Astrocyte of the hippocampus (primary cell): ENCODE results near the gene RASA3.

Experiments used
- DNase-seq: peaks from one replicate; pipeline ENCODE4 v3.0.0; 2011; ENCODE audit warnings: low read depth, low spot score

RASA3 gene

DNA sequence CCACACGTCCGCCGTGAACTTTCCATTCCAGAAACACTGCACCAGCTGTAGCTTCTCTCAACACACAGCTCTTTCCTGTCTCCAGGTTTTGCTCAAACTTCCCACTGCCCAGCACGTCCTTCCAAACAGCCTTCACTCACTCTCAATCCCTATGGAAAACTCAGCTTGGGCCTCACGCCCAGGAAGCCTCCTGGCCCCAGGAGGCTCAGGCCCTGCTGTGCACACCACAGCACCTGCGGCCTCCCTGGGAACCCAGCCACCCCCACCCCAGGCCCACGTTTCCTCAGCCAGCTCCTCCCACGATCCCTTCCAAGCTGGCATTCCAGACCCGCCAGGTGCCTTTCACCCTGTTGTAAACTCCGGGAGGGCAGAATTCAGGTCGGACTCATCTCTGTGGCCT, 193.7 kb downstream of the RASA3 start:
- DNase-seq = no peak

DNA sequence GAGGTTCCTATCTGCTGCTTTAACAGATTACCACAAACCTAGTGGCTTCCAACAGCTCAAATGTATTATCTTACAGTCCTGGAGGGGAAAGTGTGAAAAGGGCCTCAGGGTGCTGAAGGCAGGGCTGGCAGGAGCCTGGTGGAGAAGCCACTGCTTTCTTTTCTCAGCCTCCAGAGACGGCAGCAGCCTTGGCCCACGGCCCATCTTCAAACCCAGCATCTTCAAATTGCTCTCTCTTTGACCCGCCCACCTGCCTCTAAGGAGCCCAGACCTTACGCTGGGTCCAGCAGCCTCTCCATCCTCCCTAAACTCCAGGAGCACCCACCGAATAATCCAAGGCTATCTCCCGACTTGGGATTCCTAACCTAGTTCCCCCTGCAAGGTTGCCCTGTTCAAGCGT, 194.2 kb downstream of the RASA3 start:
- DNase-seq = peak; percentile 33

DNA sequence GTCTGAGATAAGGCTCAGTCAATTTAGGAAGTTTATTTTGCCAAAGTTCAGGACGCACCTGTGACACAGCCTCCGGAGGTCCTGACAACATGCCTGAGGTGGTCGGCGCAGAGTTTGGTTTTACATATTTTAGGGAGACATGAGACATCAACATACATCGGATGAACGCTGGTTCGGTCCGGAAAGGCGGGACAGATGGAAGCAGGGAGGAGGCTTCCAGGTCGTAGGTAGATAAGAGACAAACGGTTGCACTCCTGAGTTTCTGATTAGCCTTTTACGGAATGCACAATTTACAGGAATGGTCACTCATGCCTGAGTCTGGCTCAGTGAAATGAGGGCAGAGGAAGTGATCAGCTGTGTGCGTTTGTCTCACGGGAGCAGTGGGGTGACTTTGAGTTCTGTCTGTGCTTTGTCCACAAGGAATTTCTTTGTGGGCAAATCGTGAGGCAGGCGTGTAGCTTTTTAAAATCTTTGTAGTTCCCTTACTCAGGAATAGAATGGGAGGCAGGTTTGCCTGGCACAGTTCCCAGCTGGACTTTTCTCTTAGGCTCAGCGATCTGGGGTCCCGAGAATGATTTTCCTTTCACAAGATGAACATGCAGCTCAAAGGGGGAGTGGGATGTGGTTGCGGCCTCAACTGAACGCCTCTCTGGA, 194.8 kb downstream of the RASA3 start:
- DNase-seq = peak; percentile 56

DNA sequence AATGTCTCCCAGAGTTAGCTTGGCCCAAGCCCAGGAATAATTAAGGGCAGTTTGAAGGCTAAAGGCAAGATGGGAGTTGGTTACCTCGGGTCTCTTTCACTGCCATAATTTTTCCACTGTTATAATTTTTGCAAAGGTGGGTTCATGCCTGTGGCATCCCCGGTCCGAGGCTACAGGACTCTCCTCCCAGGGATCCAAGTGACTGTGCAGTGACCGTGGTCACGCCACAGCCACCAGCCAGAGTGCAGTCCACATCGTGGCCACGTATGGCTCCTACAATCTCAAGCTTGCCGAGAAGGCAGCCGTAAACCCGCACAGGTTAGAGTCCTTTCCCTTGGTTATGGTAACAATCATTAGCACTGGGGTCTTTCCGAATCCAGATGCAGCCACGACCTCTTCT, 195.3 kb downstream of the RASA3 start:
- DNase-seq = no peak

DNA sequence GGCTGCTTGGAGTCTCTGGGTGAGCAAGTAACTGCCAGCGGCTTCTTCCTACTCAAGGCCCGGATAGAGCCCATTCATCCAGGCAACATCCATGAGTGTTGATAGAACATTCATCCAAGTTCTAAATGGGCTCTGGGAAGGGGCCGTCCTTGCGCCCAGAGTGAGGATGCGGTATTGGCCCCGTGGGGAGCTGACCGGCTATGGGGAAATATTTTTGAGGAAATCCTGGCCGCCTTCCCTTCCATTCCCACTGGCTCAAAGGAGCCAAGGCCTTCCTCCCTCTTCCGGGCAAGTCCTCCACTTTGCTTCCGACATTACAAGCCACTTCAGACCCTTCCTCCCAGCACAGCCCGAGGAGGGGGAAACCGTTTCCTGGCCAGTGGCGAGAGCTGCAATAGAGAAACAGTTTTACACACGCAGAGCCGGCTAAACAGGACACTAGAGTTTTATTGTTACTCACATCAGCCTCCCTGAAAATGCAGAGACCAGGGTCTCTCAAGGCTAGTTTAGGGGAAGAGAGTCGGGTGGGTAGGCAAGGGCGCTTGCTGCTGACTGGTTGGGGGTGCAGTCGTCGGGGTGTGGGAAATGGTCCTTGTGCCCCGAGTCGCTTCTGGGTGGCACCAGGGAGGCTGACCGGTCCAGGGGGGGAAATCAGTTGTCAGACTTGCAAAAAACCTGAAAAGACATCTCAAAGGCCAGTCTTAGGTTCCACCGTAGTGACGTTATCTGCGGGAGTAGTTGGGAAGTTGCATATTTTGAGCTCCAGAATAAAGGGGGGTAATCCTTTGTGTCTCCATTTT, 196.1 kb downstream of the RASA3 start:
- DNase-seq = no peak

DNA sequence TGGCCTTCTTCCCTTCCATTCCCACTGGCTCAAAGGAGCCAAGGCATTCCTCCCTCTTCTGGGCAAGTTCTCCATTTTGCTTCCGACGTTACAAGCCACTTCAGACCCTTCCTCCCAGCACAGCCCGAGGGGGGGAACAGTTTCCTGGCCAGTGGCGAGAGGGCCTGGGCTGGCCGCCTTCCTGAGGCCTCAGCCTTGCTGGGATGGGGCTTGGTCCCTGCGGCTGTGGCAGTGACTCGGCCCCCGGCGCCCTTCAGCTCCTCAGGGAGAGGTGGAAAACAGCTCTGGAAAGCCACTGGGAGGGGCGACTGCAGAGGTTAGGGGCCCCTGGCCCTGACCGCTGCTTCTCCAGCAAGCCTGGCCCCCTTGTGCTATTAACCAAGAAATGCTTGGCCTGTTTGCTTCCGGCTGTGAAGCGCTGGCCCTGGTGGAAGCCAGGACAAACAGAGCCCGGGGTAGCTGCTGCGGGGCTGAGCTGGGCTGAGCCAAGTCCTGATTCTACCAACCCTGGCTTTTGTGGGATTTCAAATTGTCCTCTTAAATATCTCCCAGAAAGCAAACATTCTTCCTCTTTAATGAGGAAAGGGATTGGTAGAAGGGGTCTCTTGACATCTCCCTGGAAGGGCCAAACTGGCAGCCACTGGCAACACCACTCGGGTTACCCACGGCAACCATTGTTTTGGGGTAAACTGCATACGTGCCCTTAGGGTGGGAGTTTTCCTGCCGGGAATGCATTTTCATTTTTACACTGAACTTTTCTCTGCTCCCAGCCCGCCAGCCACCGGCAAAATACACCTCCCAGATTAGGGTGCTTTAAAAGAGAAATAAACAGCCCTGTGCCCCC, 197.2 kb downstream of the RASA3 start:
- peak; percentile 70 for DNase-seq

DNA sequence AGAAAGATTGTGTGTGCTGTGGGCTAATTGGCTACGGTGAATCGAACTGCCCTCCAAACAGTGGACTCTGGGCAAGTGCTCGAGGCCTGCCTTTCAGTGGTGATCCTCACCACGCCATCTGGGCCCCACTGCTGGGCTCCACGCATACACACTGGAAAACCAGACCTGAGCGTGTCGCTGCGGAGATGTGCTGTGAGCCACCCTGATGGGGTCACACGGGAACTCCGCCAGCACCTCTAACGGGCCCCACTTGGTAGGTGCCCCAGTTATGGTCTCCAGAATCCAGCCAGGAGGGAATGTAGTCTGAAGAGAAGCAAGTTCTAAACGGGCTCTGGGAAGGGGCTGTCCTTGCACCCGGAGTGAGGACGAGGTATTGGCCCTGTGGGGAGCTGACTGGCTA, 197.8 kb downstream of the RASA3 start:
- DNase-seq = no peak

DNA sequence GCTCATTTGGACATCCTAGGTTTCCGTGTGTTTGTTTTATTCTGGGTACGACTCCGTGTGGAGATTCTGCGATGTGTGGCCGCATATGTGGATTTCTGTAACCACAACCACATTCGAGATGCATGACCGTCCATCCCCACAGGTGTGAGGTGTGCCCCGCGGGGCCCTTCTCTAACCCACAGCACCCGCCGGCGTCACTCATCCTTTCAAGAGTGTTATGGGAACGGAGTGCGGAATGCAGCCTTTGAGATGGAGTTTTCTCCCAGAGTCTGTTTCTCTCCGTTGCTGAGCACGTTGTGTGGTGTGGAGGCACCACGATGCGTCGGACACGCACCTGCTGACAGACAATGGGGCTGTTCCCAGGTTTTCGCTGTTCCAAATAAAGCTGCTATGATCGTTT, 198.5 kb downstream of the RASA3 start:
- DNase-seq = no peak

DNA sequence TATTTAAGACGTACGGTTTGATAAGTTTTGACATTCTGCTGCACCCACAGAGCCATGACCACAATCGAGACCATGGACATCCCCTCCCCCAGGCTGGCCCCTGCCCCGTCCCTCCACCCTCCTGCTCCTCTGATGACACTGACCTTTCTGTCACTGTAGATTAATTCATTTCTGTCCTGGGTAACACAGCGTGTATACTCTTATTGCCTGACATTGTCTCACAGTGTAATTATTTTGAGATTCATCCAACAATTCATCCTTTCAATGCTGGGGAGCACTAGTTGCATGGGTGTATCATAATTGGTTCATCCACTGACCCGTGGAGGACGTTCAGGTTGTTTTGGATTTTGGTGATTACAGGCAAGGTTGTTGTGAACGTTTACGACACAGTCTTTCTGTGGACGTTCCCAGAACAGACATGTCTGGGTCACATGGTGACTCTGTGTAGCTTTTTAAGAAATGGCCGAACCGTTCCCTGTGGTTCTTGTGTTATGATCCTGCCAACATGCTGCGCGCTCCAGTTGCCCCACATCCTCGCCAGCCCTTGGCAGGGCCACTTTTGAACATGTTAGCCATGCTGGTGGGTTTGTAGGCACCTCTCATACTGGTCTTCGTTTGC, 200.5 kb downstream of the RASA3 start:
- DNase-seq = no peak

DNA sequence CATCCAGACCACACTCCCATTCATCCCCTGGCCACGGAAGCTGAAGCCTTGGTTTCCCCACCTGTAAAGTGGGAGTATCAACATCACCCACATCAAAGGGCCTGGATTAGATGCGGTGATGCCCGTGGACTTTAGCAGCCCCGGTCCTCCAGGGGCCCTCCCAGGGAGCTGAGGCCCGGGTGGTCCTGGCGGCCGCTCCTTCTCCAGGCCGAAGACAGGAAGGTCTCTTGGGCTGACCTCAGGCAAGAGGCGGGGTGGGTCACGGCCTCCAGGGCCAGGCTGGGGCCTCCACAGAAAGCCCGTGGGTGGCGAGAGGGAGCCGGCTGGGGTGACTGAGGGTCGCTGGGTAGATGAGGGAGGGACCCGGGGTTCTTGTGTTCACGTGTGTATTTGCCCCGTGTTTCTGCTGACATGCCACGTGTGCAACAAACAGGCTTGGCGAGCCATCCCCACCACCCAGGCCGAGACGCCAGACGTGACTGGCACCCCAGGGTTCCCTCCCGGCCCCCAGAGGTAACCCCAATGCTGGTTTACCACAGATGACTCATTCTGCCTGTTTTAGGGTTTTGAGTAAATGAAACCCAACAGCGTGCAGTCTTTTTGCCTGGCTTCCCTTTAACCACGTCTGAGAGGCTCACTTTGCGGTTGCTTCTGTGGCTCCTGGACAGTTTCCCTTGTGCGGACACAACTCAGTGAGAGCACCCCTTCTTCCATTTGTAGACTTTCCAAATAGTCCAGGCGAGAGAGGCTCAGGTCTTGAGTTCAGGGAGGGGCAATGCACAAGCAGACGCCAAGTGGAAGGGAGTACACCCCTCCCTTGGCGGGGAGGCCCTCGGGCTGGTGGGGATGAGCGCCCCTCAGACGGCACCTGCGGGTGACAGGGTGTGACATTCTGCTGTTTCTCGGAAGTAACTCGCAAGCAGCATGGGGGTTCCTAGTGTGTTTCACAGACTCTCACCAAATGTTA, 201.5 kb downstream of the RASA3 start:
- no peak for DNase-seq

DNA sequence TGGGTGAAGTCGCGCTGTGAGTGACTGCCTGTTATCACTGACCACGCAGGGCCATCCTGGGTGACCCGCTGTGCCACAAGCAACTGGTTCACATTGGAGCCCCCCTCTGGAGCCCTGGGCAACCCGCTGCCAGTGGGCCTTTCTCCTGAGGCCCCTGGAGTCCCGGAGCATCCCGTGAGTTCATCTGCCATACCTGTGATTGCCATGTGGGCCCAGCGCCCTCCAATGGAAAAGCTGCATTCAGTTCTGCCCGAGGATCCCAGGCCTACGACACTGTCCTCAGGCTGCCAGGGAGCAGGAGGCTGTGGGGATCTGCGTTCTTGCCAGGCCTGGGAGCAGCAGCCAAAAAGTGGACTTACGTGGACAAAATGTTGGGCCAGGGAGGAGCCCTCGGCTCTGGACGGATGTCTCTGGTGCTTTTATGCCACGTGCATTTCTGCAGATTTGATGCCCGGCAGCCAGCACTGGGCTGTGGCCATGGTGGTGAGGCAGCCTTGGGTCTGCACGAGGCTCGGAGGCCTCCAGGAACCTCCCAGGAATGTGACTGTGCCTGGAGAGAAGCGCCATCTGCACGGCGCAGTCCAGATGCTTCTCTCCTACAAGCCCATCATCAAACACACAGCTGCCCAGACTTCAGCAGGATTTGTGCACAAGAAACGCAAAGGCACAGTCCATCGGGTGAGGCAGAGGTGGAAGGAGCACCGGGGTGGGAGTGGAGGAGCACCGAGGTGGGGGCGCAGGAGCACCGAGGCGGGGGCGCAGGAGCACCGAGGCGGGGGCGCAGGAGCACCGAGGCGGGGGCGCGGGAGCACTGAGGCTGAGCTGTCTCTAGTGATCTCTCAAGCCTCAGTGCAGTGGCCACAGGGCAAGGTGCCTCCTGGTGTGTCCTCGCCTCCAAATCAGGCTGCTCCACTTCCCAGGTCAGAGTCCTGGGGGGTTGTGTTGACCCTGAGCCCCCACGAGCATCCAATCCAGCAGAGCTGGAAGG, 202.5 kb downstream of the RASA3 start:
- DNase-seq = no peak

DNA sequence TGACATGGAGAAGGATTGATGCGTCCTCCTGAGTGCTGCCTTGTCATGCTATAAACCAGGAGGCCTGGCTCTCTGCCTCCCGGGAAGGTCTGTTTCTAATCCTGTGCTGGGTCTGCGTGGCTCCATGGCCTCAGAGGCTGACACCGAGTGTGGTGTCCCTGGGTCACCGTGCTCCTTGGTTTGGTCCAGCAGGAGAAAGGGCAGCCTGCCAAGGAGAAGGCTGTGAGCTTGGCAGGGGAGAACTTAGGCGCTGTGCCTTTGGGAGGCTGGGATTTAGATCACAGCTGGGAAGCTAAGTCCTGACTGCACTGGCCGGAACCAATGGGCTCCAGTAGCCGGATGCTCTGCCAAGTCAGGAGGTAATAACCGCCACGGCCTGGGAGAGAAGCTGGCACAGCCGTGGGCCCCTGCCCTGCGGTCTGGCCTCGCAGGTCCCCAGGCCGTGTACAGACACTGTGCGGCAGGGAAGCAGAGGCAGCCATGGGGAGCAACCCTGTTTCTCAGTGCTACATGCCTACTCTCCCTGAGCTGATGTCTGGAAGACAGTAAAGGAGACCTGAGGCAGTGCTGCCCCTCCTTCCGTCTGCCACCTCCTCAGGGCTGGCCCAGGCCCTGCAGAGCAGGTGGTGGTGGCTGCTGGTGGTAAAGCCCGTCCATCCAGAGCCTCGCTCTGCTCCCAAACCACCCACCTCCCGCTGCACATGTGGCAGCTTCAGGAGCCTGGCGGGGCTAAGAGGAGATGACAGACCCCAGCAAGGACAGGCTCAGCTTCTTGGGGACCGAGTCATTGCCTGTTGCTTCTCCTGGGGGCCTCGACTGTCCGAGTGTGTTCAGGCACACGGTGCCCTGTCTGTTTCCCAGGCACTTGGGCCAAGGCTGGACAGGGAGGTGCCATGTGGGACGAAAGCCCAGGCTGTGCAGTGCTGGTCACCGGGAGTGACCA, 203.5 kb downstream of the RASA3 start:
- peak; percentile 70 for DNase-seq
